Progenitor cell of endocrine pancreas (in vitro differentiated cells): Measurements from ENCODE around the gene KLHL40. TPM values are rescaled to one million over a fixed set of nuclear protein-coding genes. Genes with fewer than 3 reads are reported as not detected.

Source experiments
- DNase-seq: peaks from one replicate; pipeline ENCODE4 v3.0.0; 2021; ENCODE audit warnings: low spot score; ENCODE audit not compliant: unreplicated experiment
- H3K27ac Mint-ChIP-seq: 2 replicates; pipeline ENCODE4 v1.8.0; 2021; ENCODE audit warnings: mild to moderate bottlenecking, moderate library complexity, mixed read lengths
- H3K27me3 Mint-ChIP-seq: 2 replicates; pipeline ENCODE4 v1.8.0; 2021; ENCODE audit warnings: mixed read lengths
- H3K36me3 Mint-ChIP-seq: 2 replicates; pipeline ENCODE4 v1.8.0; 2022; ENCODE audit warnings: mixed read lengths; ENCODE audit not compliant: insufficient read depth
- H3K4me1 Mint-ChIP-seq: 2 replicates; pipeline ENCODE4 v1.8.0; 2021; ENCODE audit warnings: low read depth, mixed read lengths
- H3K4me3 Mint-ChIP-seq: 2 replicates; pipeline ENCODE4 v1.8.0; 2021; ENCODE audit warnings: low read depth, mild to moderate bottlenecking, moderate library complexity, mixed read lengths
- H3K9me3 Mint-ChIP-seq: 2 replicates; pipeline ENCODE4 v1.8.0; 2021; ENCODE audit warnings: low read depth, mixed read lengths
- total RNA-seq: library from RNA; stranded (reverse); gene quantifications from 2 replicates; pipeline ENCODE4 v1.2.1, GENCODE V29; 2021
- TF ChIP-seq, protein P1 (sequence below): fragments of 200-600 bp; sonication (generic); IDR thresholded peaks from one replicate; pipeline ENCODE4 v1.5.0; 2021; ENCODE audit warnings: antibody characterized with exemption, mild to moderate bottlenecking; ENCODE audit not compliant: unreplicated experiment

Gene KLHL40
- total RNA-seq, 1 donor from 2014 or later = not detected

DNA sequence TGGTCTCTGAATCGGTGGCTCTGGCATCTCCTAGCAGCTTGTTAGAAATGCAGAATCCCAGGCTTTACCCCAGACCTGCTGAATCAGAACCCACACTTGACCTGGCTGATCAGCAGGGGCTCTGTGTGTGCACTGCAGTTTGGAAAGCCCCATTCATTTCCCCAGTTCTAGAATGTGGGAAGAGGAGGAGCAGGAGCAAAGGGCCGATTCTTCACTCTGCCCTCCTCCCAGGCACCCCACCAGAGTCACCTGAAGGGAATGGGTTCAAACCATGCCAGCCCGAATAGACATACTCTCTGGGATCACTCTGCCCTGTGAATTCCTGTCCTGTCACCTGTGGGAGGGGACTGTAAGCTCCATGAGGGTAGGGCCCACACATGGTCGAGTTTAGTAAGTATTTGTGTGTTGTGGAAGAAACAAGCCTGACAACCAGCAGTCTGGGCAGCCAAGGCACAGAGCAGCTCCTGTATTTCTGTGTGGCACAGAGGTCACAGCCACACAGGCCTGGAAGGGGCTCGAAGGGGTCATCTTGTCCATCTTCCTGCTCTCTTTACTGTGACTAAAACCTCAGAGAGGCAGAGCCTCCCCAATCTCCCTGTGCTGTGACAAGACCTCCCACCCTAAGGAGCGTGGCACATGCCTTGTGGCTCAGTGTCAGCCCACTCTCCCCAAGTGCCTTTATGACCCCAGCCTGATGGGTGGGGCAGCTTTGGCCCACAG, 46.3 kb downstream of the KLHL40 start:
- H3K27me3 Mint-ChIP-seq = peaks cover 3% of the 10 kb centered on the region
- H3K9me3 Mint-ChIP-seq = no peaks in the 10 kb centered on the region
- TF ChIP-seq, protein P1, sequence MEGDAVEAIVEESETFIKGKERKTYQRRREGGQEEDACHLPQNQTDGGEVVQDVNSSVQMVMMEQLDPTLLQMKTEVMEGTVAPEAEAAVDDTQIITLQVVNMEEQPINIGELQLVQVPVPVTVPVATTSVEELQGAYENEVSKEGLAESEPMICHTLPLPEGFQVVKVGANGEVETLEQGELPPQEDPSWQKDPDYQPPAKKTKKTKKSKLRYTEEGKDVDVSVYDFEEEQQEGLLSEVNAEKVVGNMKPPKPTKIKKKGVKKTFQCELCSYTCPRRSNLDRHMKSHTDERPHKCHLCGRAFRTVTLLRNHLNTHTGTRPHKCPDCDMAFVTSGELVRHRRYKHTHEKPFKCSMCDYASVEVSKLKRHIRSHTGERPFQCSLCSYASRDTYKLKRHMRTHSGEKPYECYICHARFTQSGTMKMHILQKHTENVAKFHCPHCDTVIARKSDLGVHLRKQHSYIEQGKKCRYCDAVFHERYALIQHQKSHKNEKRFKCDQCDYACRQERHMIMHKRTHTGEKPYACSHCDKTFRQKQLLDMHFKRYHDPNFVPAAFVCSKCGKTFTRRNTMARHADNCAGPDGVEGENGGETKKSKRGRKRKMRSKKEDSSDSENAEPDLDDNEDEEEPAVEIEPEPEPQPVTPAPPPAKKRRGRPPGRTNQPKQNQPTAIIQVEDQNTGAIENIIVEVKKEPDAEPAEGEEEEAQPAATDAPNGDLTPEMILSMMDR = no peak
- DNase-seq = no peak
- H3K4me1 Mint-ChIP-seq = peaks cover 9% of the 10 kb centered on the region
- no peak overlapping the region for H3K4me3 Mint-ChIP-seq
- H3K27ac Mint-ChIP-seq = peak overlapping the region; percentile 81
- no peaks in the 10 kb centered on the region for H3K36me3 Mint-ChIP-seq

DNA sequence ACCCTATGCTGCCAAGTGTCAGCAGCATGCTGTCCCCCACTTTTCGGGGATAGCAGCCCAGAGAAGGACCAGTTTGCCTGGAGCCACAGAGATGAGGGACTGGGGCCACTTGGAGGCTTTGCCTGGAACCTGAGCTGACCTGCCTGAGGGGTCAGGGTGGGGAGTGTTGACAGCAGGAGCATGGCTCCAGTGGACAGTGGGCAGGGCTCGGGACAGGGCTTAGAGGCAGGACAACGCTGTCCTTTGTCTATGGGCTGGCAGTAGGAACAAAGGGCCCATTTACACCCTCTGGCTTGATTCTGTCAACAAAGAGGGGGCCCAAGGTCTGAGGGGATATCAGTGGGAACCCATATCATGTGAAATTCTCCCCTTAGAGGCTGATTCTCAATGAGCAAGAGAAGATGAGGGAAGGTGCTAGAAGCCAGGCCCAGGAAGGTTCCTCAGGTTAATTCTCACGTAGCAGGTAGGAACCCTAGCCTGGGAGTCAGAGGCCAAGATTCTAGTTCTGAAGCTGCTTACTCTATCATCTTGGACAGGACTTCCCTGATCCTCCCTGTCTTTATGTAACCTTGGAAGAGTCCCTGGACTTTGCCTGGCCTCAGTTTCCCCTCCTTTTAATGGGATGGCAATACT, 47.0 kb downstream of the KLHL40 start:
- TF ChIP-seq, protein P1 = no peak
- H3K27ac Mint-ChIP-seq = peak overlapping the region; percentile 81
- H3K4me1 Mint-ChIP-seq = peaks cover 9% of the 10 kb centered on the region
- peaks cover 3% of the 10 kb centered on the region for H3K27me3 Mint-ChIP-seq
- H3K4me3 Mint-ChIP-seq = no peak overlapping the region
- DNase-seq = no peak
- H3K9me3 Mint-ChIP-seq = no peaks in the 10 kb centered on the region
- H3K36me3 Mint-ChIP-seq = no peaks in the 10 kb centered on the region

- H3K27me3 Mint-ChIP-seq = peaks cover 2% of the 10 kb centered on the region
- peaks cover 9% of the 10 kb centered on the region for H3K4me1 Mint-ChIP-seq
- no peak overlapping the region for H3K4me3 Mint-ChIP-seq
- DNase-seq = no peak
- no peak overlapping the region for H3K27ac Mint-ChIP-seq
- H3K9me3 Mint-ChIP-seq = no peaks in the 10 kb centered on the region
- no peaks in the 10 kb centered on the region for H3K36me3 Mint-ChIP-seq
- TF ChIP-seq, protein P1 = peak; percentile 49
These were observed 47.6 kb downstream of the KLHL40 start for GRCh38 chr3:42732829-42733459.

GRCh38 chr3:42733501-42734262, 48.3 kb downstream of the KLHL40 start:
- peaks cover 9% of the 10 kb centered on the region for H3K4me1 Mint-ChIP-seq
- no peaks in the 10 kb centered on the region for H3K36me3 Mint-ChIP-seq
- no peaks in the 10 kb centered on the region for H3K27me3 Mint-ChIP-seq
- no peak for DNase-seq
- H3K9me3 Mint-ChIP-seq = peaks cover 3% of the 10 kb centered on the region
- TF ChIP-seq, protein P1 = no peak
- H3K4me3 Mint-ChIP-seq = no peak overlapping the region
- no peak overlapping the region for H3K27ac Mint-ChIP-seq

- Mint-ChIP-seq H3K4me3 (no peak overlapping the region), H3K27me3 (no peaks in the 10 kb centered on the region), H3K4me1 (peaks cover 9% of the 10 kb centered on the region), H3K36me3 (no peaks in the 10 kb centered on the region), H3K27ac (no peak overlapping the region), H3K9me3 (peaks cover 3% of the 10 kb centered on the region)
- no peak for DNase-seq
- TF ChIP-seq, protein P1 = no peak
These were observed 49.0 kb downstream of the KLHL40 start for GRCh38 chr3:42734263-42734860.
